HG03108 (cell line): Measurements from ENCODE around the gene GTPBP8.
"Not testable (repeated sequence)": the region's sequence is repeated elsewhere in the genome, so short reads cannot be mapped to it uniquely, and the experiment has no call there.

Source experiments
- ATAC-seq: cut with Tn5 transposase; IDR thresholded peaks from one replicate; pipeline ENCODE4 v1.9.1; 2021; ENCODE audit warnings: moderate library complexity; ENCODE audit not compliant: unreplicated experiment

The GTPBP8 gene

DNA sequence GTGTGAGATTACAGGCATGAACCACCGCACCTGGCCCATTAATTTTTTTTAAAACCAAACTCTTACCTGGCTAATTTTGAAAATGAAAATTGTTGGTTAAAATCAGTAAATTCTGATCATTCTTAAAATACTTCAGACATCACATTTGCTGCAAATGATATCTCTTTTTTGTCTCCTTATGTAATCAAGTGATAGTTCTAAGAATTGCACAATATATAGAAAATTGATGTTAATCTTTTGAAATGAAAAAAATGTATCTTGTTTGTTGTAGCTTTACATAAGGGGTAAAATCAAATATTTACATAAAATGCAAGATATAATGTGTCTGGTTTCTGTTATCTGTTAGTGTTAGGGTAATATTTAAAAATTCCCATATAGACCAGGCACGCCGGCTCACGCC lies 5.0 kb downstream of the GTPBP8 start:
- ATAC-seq = no peak

DNA sequence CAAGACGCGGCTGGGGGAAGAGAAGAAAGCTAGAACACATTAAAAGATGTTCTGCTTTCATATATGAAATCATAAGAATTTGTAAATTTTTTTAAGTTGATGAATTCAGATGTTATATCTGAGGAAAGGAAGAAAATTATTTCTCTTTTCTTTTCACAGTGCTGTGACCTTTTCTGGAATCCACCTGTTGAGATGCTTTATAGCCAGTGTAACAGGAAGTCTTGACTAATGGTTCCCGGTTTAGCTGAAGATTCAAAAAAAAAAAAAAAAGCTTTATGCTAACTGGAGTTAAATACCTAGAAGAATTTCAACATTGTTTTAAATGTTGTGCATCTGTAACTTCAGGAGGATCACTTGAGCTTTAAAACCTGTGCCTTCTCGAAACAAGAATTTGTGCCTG lies 9.9 kb downstream of the GTPBP8 start:
- ATAC-seq = no peak

DNA sequence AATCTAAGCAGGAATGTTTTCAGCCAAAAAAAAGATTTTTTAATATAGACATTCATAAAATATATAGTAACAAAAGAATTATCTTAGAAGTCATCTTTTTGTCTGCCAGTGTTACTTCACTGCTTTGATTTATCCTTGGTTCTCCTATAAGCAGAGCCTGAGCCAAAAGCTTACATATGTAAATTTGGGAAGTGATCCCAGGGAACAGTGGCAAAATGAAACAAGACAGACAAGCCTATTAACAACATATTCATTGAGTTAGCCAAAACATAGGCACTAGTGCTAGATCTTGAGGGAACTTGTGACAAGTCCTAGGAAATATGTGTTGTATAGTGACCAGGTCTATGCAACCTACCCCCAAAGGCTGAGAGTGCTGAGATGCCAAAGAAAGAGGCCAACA lies 11.3 kb downstream of the GTPBP8 start:
- ATAC-seq = no peak

DNA sequence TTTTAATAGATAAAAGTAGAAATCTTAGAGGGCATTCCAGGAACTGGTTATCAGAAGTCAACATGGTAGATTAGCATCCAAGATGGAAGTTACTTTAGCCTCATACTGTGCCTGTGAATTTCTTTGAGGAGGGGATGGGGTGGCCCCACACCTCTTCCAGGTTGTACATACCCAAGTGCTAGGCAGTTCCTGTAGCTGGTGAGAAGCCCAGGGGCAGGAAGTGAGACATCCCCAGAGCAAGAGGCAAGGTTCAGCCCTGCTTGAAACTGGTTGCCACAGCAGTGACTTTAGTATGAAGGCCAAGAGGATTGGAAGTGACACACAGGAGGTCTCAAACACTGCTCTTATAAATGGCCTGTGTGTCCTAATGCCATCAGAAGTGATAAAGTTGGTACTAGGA lies 11.9 kb downstream of the GTPBP8 start:
- no peak for ATAC-seq

DNA sequence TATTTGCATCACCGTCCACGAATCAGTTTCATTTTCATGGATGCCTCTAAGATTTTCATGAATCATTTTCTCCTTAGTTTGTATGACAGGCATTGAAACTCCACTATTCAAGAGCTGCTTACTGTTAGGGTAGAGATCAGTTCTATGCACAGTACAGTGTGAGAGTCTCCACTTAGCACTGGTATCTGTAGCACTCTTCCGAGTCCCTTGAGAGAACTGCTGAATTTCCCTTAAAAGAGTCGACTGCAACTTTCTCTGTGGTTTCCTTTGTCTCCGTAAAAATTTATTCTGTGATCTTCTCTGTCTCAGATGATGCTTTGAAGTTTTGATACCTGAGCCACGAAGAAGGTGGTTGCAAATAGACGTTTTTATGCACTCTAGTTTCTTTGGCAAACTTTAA lies 14.8 kb downstream of the GTPBP8 start:
- ATAC-seq = no peak

DNA sequence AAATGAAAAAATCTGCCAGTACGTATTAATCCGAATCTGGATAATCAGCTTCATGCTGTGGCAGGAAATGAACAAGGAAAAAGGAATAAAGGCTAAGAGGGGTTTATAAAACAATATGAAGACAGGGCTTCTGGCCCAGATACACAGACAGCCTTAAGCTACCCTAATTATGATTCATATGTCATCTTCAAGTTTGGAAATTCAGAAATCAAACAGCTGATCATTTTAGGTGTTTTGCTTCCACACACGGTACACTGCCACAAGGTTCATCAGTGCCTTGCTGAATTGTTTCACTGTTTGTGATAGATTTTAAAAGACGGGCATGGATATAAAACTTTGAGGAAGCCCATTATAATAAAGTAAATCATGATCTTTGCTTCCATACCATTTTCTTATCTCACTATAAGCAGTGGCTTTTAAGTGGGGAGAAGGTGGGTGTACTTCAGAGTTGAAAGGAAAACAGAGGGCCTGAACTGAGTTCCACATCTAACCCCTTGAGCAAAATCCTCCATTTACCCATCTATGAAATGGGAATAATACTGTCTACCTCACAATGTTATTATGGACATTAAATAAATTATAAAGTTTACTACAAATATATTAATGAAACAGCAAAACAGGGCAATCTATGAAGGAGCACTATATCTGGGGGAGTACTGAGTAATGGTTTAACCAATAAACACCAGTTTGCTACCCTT lies 15.7 kb downstream of the GTPBP8 start:
- no peak for ATAC-seq

DNA sequence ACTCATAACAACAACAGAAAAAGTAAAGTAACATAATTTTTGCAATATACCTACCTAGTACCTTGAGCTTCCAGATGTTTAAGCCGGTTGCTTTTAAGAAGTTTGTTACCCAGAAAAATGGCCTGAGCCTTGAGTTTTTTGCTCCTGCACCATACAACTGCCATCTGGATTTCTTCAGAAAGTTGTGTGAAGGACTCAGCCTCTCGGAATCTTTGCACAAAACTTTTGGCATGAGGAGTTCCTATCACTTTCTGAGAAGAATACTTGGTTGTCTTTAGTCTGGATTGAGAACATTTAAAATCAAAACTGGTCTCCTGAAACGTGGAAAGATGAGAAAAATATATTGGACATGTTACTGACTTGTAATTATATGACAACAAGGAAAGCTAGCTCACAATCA lies 17.3 kb downstream of the GTPBP8 start:
- ATAC-seq = no peak

DNA sequence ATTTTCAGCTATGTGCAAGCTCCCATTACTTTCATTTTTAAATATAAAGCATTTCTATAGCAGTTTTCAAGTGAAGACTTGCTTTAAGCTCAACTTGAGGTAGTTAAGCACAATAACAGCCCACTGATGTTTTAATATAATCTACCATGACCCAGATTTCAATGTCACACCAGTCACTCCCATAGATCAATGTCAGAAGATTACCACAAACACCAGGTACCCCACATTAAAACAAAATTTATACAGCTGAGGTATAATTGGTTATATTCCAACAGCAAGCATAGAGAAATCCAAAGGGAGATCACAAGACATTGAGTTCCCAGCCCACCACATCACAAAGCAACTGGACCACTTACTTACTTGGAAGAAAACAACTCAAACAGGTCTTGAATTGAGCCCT lies 22.8 kb downstream of the GTPBP8 start:
- ATAC-seq = no peak

DNA sequence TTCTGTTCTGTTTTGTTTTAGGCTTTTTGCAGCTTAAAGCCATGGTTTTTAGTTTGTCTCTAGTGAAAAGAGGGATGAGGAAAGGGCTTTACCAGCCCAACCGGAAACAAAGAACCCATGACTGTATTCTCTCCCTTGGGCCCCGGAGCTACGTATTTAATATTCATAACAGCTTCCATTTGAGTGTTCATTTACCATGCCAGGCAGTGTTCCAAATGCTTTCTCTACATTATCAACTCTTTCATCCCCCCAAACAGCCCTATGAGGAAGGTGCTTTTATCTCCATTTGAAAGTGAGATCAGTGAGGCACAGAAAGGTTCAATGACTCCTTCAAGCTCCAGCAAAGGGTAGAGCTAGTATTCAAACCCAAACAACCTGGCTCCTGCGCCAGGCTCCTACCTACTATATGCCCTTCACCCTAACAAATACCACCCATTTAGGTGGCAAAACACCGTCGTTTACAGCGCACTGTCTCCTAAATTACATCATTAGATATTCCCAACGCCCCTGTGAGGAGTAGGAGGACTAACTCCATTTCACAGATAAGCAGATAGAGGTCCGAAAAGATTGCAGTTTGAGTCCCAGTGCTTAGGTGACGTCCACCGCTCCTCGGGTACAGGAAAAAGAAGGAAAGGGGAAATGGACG lies 27.9 kb downstream of the GTPBP8 start:
- no peak for ATAC-seq

DNA sequence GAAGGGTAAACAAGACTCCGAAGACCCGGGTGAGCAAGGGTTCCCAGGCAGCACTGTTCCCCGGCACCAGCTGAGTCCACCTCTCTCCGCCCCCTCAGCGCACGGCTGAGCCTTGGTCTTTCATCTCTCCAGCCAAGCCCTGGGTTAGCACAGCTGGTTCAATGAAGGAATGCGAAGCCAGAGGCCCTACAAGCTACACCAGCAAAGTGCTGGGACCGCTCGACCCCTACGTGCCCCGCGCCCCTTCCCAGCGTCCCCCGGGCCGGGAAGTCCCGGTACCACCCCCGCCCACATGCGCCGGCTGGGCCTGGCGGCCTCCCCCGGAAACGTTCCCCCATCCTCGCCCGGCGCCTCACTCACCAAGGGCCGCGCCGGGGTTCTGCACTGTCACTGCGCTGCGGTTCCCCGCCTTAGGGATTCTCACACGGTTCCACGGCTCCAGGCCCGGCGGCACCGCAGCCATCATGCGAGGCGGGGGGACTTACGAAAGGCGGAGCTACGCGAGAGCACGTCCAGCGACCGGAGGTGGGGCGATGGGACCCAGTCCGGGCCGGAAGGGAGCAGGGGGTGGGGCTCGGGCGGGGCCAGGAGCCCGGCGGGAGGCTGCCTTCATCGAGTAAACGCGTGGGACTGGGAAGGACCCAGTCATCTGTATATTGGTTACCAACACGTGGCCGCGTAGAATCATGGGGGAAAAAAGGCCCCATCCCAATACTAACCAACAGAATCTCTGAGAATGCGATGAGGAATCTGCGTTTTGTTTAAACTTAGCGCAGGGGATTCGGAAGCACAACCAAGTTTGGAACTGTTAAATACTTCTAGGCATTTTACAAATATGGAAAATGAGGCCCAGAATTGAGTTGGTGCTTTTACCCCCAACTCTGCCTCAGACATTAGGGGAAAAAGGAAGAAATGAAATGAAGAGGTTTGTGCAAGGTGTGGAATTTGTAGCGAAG lies 28.7 kb downstream of the GTPBP8 start:
- peak; percentile 88 for ATAC-seq

DNA sequence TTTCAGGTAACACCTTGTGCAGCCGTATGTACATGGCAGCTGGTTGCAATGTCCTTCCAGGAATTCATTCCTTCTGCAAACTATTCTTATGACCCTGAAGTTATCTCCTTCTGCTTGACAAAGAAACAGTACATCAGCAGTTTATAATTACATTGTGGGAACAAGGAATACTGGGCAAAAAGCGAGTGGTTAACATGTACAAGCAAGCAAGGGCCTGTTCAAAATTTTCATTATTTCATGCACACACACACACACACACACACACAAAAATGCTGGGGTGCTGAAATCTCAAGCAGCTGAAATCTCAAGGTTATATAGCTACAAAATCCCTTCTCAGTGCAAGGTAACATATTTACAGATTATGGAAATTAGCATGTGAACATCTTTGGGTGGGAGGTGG lies 30.7 kb downstream of the GTPBP8 start:
- no peak for ATAC-seq

DNA sequence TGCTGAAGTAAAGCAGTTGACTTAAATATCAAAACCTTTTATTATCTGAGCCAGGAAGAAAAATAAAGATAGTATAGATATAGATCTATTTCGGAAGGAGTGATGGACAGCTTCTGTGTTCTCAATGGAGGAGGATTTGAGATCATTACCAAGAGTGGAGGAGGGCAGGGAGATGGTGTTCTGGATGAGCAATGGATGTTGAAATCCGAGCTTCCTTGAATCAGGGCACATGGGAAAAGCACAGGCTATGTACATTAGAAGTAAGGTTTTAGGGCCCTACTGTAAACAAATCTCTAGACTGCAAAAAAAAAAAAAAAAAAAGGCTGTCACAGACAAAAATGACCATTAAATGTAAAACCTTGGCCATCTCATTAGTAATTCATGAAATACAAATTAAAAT lies 43.2 kb downstream of the GTPBP8 start:
- ATAC-seq = no peak

DNA sequence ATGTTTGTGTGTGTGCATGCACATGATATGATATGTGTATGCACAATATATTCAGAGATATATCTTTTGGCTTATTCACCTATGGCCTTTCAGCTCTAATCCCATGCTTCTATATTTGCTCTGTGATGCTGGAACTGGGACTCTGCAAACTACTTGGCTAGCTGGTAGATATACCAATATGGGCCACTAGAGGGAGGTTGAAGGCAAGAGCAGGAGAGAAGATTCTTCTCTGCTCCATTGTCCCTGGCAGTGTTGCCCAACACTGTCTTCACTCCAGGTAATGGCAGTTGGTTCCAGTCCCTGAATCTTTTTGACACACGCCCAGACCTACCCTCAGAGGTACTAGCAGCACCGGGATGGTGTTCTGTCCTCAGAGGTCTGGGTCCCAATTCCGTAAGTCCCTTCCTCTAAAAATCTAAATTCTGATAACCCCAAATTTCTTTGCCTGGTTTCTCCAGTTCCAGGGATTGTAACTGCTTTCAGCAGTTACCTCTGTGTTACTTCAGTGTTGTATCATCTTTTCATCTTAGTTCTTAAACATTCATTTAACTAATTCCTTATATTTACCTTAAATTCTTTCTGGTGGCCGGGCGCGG lies 44.7 kb downstream of the GTPBP8 start:
- no peak for ATAC-seq

DNA sequence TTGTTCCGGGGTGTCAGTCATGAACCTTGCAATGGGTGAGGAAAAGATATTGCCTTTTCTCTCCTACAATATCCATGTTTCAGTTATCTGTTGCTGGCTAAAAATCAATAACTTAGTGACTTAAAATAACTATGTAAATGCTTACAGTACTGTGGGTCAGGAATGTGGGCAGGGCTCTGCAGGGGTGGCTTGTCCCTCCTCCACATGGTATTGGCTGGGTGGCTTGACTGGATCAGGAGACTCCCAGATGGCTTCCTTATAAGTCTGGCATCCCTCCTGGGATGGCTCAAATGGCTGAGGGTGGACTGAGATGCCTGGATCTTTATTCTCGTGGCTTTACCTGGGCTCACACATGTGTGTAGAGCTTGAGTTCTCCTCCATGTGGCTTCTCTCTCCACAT lies 47.5 kb downstream of the GTPBP8 start:
- ATAC-seq = no peak

DNA sequence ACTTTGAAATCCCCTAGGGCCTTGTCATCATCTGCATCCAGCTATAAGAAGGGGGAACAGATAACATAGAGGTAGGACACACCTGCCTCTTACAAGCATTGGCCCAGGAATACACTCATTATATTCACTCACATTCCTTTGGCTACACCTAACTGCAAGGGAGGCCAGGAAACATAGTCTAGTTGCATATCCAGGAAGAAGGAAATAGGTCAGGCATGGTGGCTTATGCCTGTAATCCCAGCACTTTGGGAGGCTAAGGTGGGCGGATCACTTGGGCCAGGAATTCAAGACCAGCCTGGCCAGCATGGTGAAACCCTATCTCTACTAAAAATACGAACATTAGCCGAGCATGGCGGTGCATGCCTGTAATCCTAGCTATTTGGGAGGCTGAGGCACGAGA lies 48.8 kb downstream of the GTPBP8 start:
- no peak for ATAC-seq

DNA sequence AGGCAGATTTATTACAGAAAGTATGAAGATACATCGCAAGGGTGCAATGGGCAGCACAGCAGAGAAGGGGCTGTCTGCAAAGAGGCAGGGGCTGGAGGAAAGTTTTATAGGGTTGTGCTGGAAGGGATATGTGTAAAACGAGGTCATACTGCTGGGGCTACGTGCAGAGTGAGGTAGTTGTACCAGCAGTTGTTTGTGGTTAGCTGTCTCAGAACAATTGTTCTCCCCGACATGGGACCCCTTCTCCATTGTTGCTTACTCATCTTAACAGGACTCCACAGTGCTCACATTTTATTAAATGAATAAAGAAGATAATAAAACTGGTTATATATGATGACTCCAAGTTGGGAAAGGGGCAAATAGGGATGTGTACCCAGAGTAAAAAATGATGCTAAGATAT lies 49.4 kb downstream of the GTPBP8 start:
- ATAC-seq = no peak

DNA sequence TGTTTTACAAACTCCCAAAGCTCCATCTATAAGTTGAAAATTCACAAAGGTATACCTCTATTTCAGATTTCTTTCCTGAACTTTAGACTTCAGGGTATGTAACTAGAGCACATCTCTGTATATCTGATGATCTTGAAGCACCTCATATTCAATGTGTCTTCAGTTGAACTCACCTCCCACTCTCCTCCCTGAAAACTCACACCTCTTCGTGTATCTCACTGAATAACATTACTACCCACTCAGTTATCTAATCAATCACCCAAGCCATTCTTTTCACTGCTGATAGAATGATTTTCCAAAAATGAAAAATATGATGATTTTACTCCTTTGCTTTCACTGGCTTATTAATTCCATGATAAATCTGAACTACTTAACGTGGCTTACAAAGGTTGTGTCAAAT lies 52.9 kb downstream of the GTPBP8 start:
- ATAC-seq = no peak

DNA sequence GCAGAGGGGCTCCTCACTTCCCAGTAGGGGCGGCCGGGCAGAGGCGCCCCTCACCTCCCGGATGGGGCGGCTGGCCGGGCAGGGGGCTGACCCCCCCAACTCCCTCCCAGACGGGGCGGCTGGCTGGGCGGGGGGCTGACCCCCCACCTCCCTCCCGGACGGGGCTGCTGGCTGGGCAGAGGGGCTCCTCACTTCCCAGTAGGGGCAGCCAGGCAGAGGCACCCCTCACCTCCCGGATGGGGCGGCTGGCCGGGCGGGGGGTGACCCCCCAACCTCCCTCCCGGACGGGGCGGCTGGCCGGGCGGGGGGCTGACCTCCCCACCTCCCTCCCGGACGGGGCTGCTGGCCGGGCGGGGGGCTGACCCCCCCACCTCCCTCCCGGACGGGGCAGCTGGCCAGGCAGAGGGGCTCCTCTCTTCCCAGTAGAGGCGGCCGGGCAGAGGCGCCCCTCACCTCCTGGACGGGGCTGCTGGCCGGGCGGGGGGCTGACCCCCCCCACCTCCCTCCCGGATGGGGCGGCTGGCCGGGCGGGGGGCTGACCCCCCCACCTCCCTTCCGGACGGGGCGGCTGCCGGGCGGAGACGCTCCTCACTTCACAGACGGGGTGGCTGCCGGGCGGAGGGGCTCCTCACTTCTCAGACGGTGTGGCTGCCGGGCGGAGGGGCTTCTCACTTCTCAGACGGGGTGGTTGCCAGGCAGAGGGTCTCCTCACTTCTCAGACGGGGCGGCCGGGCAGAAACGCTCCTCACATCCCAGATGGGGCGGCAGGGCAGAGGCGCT lies 55.6 kb downstream of the GTPBP8 start:
- not testable (repeated sequence) for ATAC-seq

DNA sequence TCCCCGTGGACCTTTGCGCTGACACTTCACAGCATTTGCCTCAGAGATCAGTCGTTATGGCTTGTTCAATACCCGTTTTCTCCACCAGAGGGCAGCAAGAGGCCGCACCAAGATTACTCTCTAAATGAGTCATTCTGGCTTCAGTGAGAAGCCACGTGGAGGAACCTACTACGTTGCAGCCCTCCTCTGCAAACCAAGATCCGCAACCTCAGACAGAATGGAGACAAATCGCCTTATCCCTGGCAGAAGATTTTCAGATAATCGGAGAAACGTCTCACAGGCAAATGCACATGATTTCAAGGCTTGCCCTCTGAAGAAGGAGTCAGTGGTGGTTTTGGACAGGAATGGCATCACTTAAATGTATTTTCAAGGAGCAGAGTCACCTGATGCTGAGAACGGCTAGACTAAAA lies 60.5 kb downstream of the GTPBP8 start:
- ATAC-seq = peak; percentile 98
